MM.1S (cell line): Measurements from ENCODE around the gene AMPD2.

Source experiments
- DNase-seq: peaks from one replicate; pipeline ENCODE4 v3.0.0-alpha.2; 2015
- H2AFZ ChIP-seq: fragments of 300-600 bp; sonication (generic); 2 replicates; pipeline ENCODE4 v1.6.0; 2016; ENCODE audit warnings: antibody characterized with exemption, low read length
- H3F3A ChIP-seq: fragments of 300-600 bp; sonication (generic); 2 replicates; pipeline ENCODE4 v1.6.1; 2016; ENCODE audit warnings: mild to moderate bottlenecking, antibody characterized with exemption, low read length, moderate library complexity, mixed read lengths; ENCODE audit not compliant: insufficient read depth
- H3K27ac ChIP-seq: fragments of 300-600 bp; sonication (generic); 2 replicates; pipeline ENCODE4 v1.5.1; 2016; ENCODE audit warnings: mild to moderate bottlenecking, low read length
- H3K27me3 ChIP-seq: fragments of 300-600 bp; sonication (generic); replicated peaks from 2 replicates; pipeline ENCODE4 v1.6.0; 2016; ENCODE audit warnings: low read length; ENCODE audit not compliant: insufficient read depth
- H3K36me3 ChIP-seq: fragments of 300-600 bp; sonication (generic); replicated peaks from 2 replicates; pipeline ENCODE4 v1.6.1; 2016; ENCODE audit warnings: mild to moderate bottlenecking, low read length, mixed read lengths; ENCODE audit not compliant: insufficient read depth
- H3K4me1 ChIP-seq: fragments of 300-600 bp; sonication (generic); 2 replicates; pipeline ENCODE4 v1.6.1; 2016; ENCODE audit warnings: low read length, mixed read lengths
- H3K4me2 ChIP-seq: fragments of 300-600 bp; sonication (generic); 2 replicates; pipeline ENCODE4 v1.6.0; 2016; ENCODE audit warnings: low read depth, low read length
- H3K4me3 ChIP-seq: fragments of 300-600 bp; sonication (generic); 2 replicates; pipeline ENCODE4 v1.5.1; 2016; ENCODE audit warnings: low read length, mixed read lengths
- H3K79me2 ChIP-seq: fragments of 300-600 bp; sonication (generic); 2 replicates; pipeline ENCODE4 v1.6.1; 2016; ENCODE audit warnings: mixed run types, low read length, mixed read lengths
- H3K9ac ChIP-seq: fragments of 300-600 bp; sonication (generic); 2 replicates; pipeline ENCODE4 v1.6.1; 2016; ENCODE audit warnings: low read length, mixed read lengths
- H3K9me2 ChIP-seq: fragments of 300-600 bp; sonication (generic); replicated peaks from 2 replicates; pipeline ENCODE4 v1.6.1; 2016; ENCODE audit warnings: mild to moderate bottlenecking, low read length, mixed read lengths; ENCODE audit not compliant: insufficient read depth
- H3K9me3 ChIP-seq: fragments of 300-600 bp; sonication (generic); replicated peaks from 2 replicates; pipeline ENCODE4 v1.6.1; 2016; ENCODE audit warnings: mild to moderate bottlenecking, low read length, mixed read lengths; ENCODE audit not compliant: insufficient read depth
- H4K20me1 ChIP-seq: fragments of 300-600 bp; sonication (generic); 2 replicates; pipeline ENCODE4 v1.6.1; 2016; ENCODE audit warnings: mild to moderate bottlenecking, low read length, moderate library complexity, mixed read lengths; ENCODE audit not compliant: insufficient read depth
- EZH2 ChIP-seq: fragments of 300-600 bp; sonication (generic); optimal IDR thresholded peaks from 2 replicates; pipeline ENCODE3; 2017; ENCODE audit warnings: low read depth, mild to moderate bottlenecking, antibody characterized with exemption, low read length, mixed read lengths
- EZH2phosphoT487 ChIP-seq: fragments of 300-600 bp; sonication (generic); IDR thresholded peaks from 2 replicates; pipeline ENCODE4 v1.6.1; 2018; ENCODE audit warnings: antibody characterized with exemption, low read length
- TF ChIP-seq, protein P1 (sequence below): fragments of 300-600 bp; sonication (generic); IDR thresholded peaks from 2 replicates; pipeline ENCODE4 v1.5.1; 2016; ENCODE audit warnings: antibody characterized with exemption, low read length, mixed read lengths

Gene AMPD2

GRCh38 chr1:109620401-109620791 lies 759 bp downstream of the AMPD2 start:
- H3K27me3 ChIP-seq, result no peaks in the 10 kb centered on the region
- H2AFZ ChIP-seq, result peak overlapping the region; percentile 84
- H3K4me3 ChIP-seq, result peak overlapping the region; percentile 86
- peak overlapping the region; percentile 90 for H3K4me2 ChIP-seq
- no peaks in the 10 kb centered on the region for H3K36me3 ChIP-seq
- H3F3A ChIP-seq, result no peaks in the 10 kb centered on the region
- H3K9me3 ChIP-seq, result no peaks in the 10 kb centered on the region
- no peaks in the 10 kb centered on the region for H3K9me2 ChIP-seq
- H3K4me1 ChIP-seq, result peaks cover 7% of the 10 kb centered on the region
- H3K27ac ChIP-seq, result peak overlapping the region; percentile 58; the same call in 1 of the 2 replicates
- DNase-seq, result no peak
- TF ChIP-seq EZH2phosphoT487, result no peak
- TF ChIP-seq, protein P1, sequence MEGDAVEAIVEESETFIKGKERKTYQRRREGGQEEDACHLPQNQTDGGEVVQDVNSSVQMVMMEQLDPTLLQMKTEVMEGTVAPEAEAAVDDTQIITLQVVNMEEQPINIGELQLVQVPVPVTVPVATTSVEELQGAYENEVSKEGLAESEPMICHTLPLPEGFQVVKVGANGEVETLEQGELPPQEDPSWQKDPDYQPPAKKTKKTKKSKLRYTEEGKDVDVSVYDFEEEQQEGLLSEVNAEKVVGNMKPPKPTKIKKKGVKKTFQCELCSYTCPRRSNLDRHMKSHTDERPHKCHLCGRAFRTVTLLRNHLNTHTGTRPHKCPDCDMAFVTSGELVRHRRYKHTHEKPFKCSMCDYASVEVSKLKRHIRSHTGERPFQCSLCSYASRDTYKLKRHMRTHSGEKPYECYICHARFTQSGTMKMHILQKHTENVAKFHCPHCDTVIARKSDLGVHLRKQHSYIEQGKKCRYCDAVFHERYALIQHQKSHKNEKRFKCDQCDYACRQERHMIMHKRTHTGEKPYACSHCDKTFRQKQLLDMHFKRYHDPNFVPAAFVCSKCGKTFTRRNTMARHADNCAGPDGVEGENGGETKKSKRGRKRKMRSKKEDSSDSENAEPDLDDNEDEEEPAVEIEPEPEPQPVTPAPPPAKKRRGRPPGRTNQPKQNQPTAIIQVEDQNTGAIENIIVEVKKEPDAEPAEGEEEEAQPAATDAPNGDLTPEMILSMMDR, result no peak
- TF ChIP-seq EZH2, result no peak
- H4K20me1 ChIP-seq, result no peaks in the 10 kb centered on the region
- H3K9ac ChIP-seq, result peak overlapping the region; percentile 83
- peaks cover 32% of the 10 kb centered on the region for H3K79me2 ChIP-seq

- H2AFZ ChIP-seq, result 0 out of 2 replicates have a peak overlapping the region, but pooled peaks have one; percentile 38
- peak; percentile 83 for DNase-seq
- H3K27ac ChIP-seq, result peak overlapping the region; percentile 58; the same call in 1 of the 2 replicates
- no peaks in the 10 kb centered on the region for H3K9me2 ChIP-seq
- H3K4me1 ChIP-seq, result peaks cover 7% of the 10 kb centered on the region
- no peaks in the 10 kb centered on the region for H3K9me3 ChIP-seq
- H3K9ac ChIP-seq, result peak overlapping the region; percentile 83
- no peaks in the 10 kb centered on the region for H4K20me1 ChIP-seq
- H3K27me3 ChIP-seq, result no peaks in the 10 kb centered on the region
- no peaks in the 10 kb centered on the region for H3K36me3 ChIP-seq
- no peaks in the 10 kb centered on the region for H3F3A ChIP-seq
- H3K4me3 ChIP-seq, result peak overlapping the region; percentile 86
- H3K79me2 ChIP-seq, result peaks cover 32% of the 10 kb centered on the region
- peak overlapping the region; percentile 90; the same call in 1 of the 2 replicates for H3K4me2 ChIP-seq
- TF ChIP-seq EZH2 (no peak), EZH2phosphoT487 (no peak)
- TF ChIP-seq, protein P1, result no peak
Observed at GRCh38 chr1:109620841-109621286, 1.2 kb downstream of the AMPD2 start.

- H3K27ac ChIP-seq, result no peak overlapping the region
- no peaks in the 10 kb centered on the region for H3K9me2 ChIP-seq
- peaks cover 32% of the 10 kb centered on the region for H3K79me2 ChIP-seq
- no peaks in the 10 kb centered on the region for H3K9me3 ChIP-seq
- peak overlapping the region; percentile 83; the same call in 1 of the 2 replicates for H3K9ac ChIP-seq
- H3K4me3 ChIP-seq, result peak overlapping the region; percentile 86
- no peak for TF ChIP-seq EZH2
- no peak for TF ChIP-seq EZH2phosphoT487
- TF ChIP-seq, protein P1, result no peak
- H3K36me3 ChIP-seq, result no peaks in the 10 kb centered on the region
- H3F3A ChIP-seq, result no peaks in the 10 kb centered on the region
- peak overlapping the region; percentile 90; the same call in 1 of the 2 replicates for H3K4me2 ChIP-seq
- H2AFZ ChIP-seq, result no peak overlapping the region
- H4K20me1 ChIP-seq, result no peaks in the 10 kb centered on the region
- H3K4me1 ChIP-seq, result peaks cover 7% of the 10 kb centered on the region
- no peaks in the 10 kb centered on the region for H3K27me3 ChIP-seq
- no peak for DNase-seq
Observed at GRCh38 chr1:109621379-109622136, 1.9 kb downstream of the AMPD2 start.
